SK-N-SH (cell line): ENCODE data around the gene TRPM8. TPM values are rescaled to one million over a fixed set of nuclear protein-coding genes. Genes with fewer than 3 reads are reported as not detected.

Experiments
- CTCF ChIA-PET: fragments of 300-600, 350-600 bp; formaldehyde crosslinking; extraction: SDS; loops from one replicate; lab custom pipeline; 2021; lab: Yijun Ruan, JAX
- POLR2A ChIA-PET: fragments of 350-600 bp; sonication (Branson Sonifier 250); formaldehyde crosslinking; extraction: SDS; loops from one replicate; lab custom pipeline; 2020; ENCODE audit warnings: antibody characterized with exemption, inconsistent platforms; lab: Yijun Ruan, JAX
- DNase-seq: peaks from one replicate; pipeline ENCODE4 v3.0.0; 2012
- H2AFZ ChIP-seq: fragments of 200-600 bp; sonication (generic); 2 replicates; pipeline ENCODE4 v1.8.1; 2016; ENCODE audit warnings: antibody characterized with exemption, mild to moderate bottlenecking, low read depth
- H3F3A ChIP-seq: fragments of 200-600 bp; sonication (generic); replicated peaks from 2 replicates; pipeline ENCODE3; 2016; ENCODE audit warnings: antibody characterized with exemption, mild to moderate bottlenecking; ENCODE audit not compliant: insufficient read depth
- H3K27ac ChIP-seq, 2 experiments: fragments of 200-500 bp in 1 of 2; fragments of 200-600 bp in 1 of 2; sonication (Bioruptor generic) in 1 of 2; sonication (generic), shearing (Covaris generic) in 1 of 2; 2 replicates each; pipeline versions ENCODE4 v1.5.1 to v1.6.1; 2014 to 2016; ENCODE audit warnings: low read depth in 2 of 2, inconsistent platforms in 1 of 2, low read length in 1 of 2, mild to moderate bottlenecking in 1 of 2, mixed read lengths in 1 of 2
- H3K27me3 ChIP-seq: fragments of 200-600 bp; sonication (generic), shearing (Covaris generic); 2 replicates; pipeline ENCODE4 v1.6.1; 2016; ENCODE audit warnings: mixed run types; ENCODE audit not compliant: insufficient read depth
- H3K36me3 ChIP-seq, 2 experiments: fragments of 200-500 bp in 1 of 2; fragments of 200-600 bp in 1 of 2; sonication (Bioruptor generic) in 1 of 2; sonication (generic) in 1 of 2; replicated peaks in 1 of 2; 2 replicates each; pipeline versions ENCODE3 to v1.5.1; 2014 to 2016; ENCODE audit warnings: low read length in 1 of 2, mild to moderate bottlenecking in 1 of 2; ENCODE audit not compliant: insufficient read depth in 2 of 2, control insufficient read depth in 1 of 2
- H3K4me1 ChIP-seq, 2 experiments: fragments of 200-500 bp in 1 of 2; fragments of 200-600 bp in 1 of 2; sonication (Bioruptor generic) in 1 of 2; sonication (generic), shearing (Covaris generic) in 1 of 2; 2 replicates each; pipeline versions ENCODE4 v1.5.1 to v1.6.1; 2014 to 2016; ENCODE audit warnings: low read depth in 1 of 2, low read length in 1 of 2, mixed run types in 1 of 2; ENCODE audit not compliant: insufficient read depth in 2 of 2, control insufficient read depth in 1 of 2
- H3K4me2 ChIP-seq: fragments of 200-600 bp; sonication (generic), shearing (Covaris generic); 2 replicates; pipeline ENCODE4 v1.6.1; 2017; ENCODE audit warnings: mixed run types
- H3K4me3 ChIP-seq, 2 experiments: fragments of 200-500 bp in 1 of 2; fragments of 200-600 bp in 1 of 2; sonication (Bioruptor generic) in 1 of 2; sonication (generic), shearing (Covaris generic) in 1 of 2; 2 replicates each; pipeline versions ENCODE4 v1.5.1 to v1.8.1; 2014 to 2016; ENCODE audit warnings: low read depth in 2 of 2, inconsistent platforms in 1 of 2, low read length in 1 of 2, mild to moderate bottlenecking in 1 of 2, mixed read lengths in 1 of 2, moderate library complexity in 1 of 2
- H3K79me2 ChIP-seq: fragments of 200-600 bp; sonication (generic); 2 replicates; pipeline ENCODE4 v1.8.1; 2017; ENCODE audit warnings: mild to moderate bottlenecking; ENCODE audit not compliant: insufficient read depth
- H3K9ac ChIP-seq: fragments of 200-600 bp; sonication (generic); 2 replicates; pipeline ENCODE4 v1.6.1; 2017; ENCODE audit warnings: mixed run types
- H3K9me2 ChIP-seq: fragments of 200-600 bp; sonication (generic); 2 replicates; pipeline ENCODE4 v1.6.1; 2017; ENCODE audit warnings: mixed run types
- H3K9me3 ChIP-seq: fragments of 200-600 bp; sonication (generic); 2 replicates; pipeline ENCODE4 v1.6.1; 2017; ENCODE audit warnings: mixed run types, mild to moderate bottlenecking, moderate library complexity
- H4K20me1 ChIP-seq: fragments of 200-600 bp; sonication (generic); 2 replicates; pipeline ENCODE4 v1.6.1; 2017; ENCODE audit warnings: mild to moderate bottlenecking, mixed run types; ENCODE audit not compliant: insufficient read depth
- CTCF ChIP-seq: fragments of 200-600 bp; sonication (generic); IDR thresholded peaks from 2 replicates; pipeline ENCODE4 v1.6.1; 2017; ENCODE audit warnings: antibody characterized with exemption, mild to moderate bottlenecking, moderate library complexity
- EP300 ChIP-seq, 2 experiments: IDR thresholded peaks; 2 replicates each; pipeline versions ENCODE4 v1.4.0 to v1.6.1; 2012; ENCODE audit warnings: borderline replicate concordance in 1 of 2, low read depth in 1 of 2, low read length in 1 of 2
- EZH2phosphoT487 ChIP-seq: fragments of 200-600 bp; sonication (generic); IDR thresholded peaks from 2 replicates; pipeline ENCODE4 v1.6.1; 2017; ENCODE audit warnings: low read depth, mixed run types, mild to moderate bottlenecking, antibody characterized with exemption, moderate library complexity, borderline replicate concordance
- FOXJ3 ChIP-seq: sonication (generic); formaldehyde crosslinking; IDR thresholded peaks from 2 replicates; pipeline ENCODE4 v1.5.1; 2020; ENCODE audit warnings: mild to moderate bottlenecking, missing genetic modification reagents
- GABPA ChIP-seq: IDR thresholded peaks from 2 replicates; pipeline ENCODE4 v1.4.0; 2012; ENCODE audit warnings: low read depth, mild to moderate bottlenecking
- IRF3 ChIP-seq: fragments of 150-350 bp; IDR thresholded peaks from 2 replicates; pipeline ENCODE4 v1.6.1; 2016; ENCODE audit warnings: mild to moderate bottlenecking, low read depth, low read length
- JUND ChIP-seq: IDR thresholded peaks from 2 replicates; pipeline ENCODE4 v1.4.0; 2012
- MEF2A ChIP-seq: IDR thresholded peaks from 2 replicates; pipeline ENCODE4 v1.4.0; 2012; ENCODE audit warnings: low read depth, borderline replicate concordance
- MXI1 ChIP-seq: IDR thresholded peaks from 2 replicates; pipeline ENCODE4 v1.6.1; 2012; ENCODE audit warnings: mild to moderate bottlenecking, low read depth, low read length, improper control_type of control experiment
- PBX3 ChIP-seq: IDR thresholded peaks from 2 replicates; pipeline ENCODE4; 2012
- POLR2AphosphoS5 ChIP-seq: IDR thresholded peaks from 2 replicates; pipeline ENCODE4 v1.6.1; 2012; ENCODE audit warnings: low read depth, low read length
- RCOR1 ChIP-seq: fragments of 150-350 bp; IDR thresholded peaks from 2 replicates; pipeline ENCODE4 v1.6.1; 2017; ENCODE audit warnings: antibody characterized with exemption, low read length
- REST ChIP-seq: IDR thresholded peaks from 2 replicates; pipeline ENCODE4 v1.6.1; 2012; ENCODE audit warnings: mild to moderate bottlenecking, low read depth, low read length, moderate library complexity
- RXRA ChIP-seq: IDR thresholded peaks from 2 replicates; pipeline ENCODE4 v1.4.0; 2012; ENCODE audit warnings: low read depth, mild to moderate bottlenecking, borderline replicate concordance
- SIN3A ChIP-seq: IDR thresholded peaks from 2 replicates; pipeline ENCODE4 v1.6.1; 2012; ENCODE audit warnings: low read depth, mild to moderate bottlenecking, low read length, moderate library complexity, borderline replicate concordance
- SMC3 ChIP-seq: IDR thresholded peaks from 2 replicates; pipeline ENCODE4 v1.6.1; 2012; ENCODE audit warnings: low read depth, low read length, improper control_type of control experiment
- YY1 ChIP-seq: IDR thresholded peaks from 2 replicates; pipeline ENCODE4 v1.4.0; 2012; ENCODE audit warnings: low read depth, mild to moderate bottlenecking
- WGBS: methylation state at CpG from one replicate; pipeline ENCODE4 v1.1.6; 2017; ENCODE audit warnings: low lambda C conversion rate; 5-methylcytosine and 5-hydroxymethylcytosine counted together
- polyA plus RNA-seq, 3 experiments: library from polyadenylated mRNA; depleted of rRNA; stranded (reverse); fragments of >200 nt; gene quantifications; 2 replicates each; pipeline ENCODE4 v1.2.3, GENCODE V29; 2012

Gene TRPM8
- polyA plus RNA-seq, 1 of the 3 experiments (the other 2 are of a cell fraction), result 0.85 TPM

- Histone ChIP-seq H3F3A (no peaks in the 10 kb centered on the region), H4K20me1 (no peaks in the 10 kb centered on the region), H3K4me2 (no peak overlapping the region), H3K4me1 (peaks cover 0 to 6% of the 10 kb centered on the region in 2 experiments; a peak in 1 of 4 replicates), H3K9me3 (no peaks in the 10 kb centered on the region), H3K36me3 (no peaks in the 10 kb centered on the region), H3K27ac (no peak overlapping the region), H2AFZ (no peak overlapping the region), H3K4me3 (no peak overlapping the region), H3K79me2 (no peaks in the 10 kb centered on the region), H3K27me3 (no peaks in the 10 kb centered on the region), H3K9ac (no peak overlapping the region), H3K9me2 (no peaks in the 10 kb centered on the region)
- ChIA-PET POLR2A (no interaction called here), CTCF (no interaction called here)
- whole genome bisulfite sequencing, result 82% methylated on average over 6 of the region's 6 CpGs
- no peak for DNase-seq
- no peak for TF ChIP-seq YY1
- TF ChIP-seq GABPA, result no peak
- no peak for TF ChIP-seq MEF2A
- no peak for TF ChIP-seq EP300 (IDR thresholded peaks at IDR 0.05; ENCODE audit: borderline replicate concordance in 1 of 2, low read depth in 1 of 2, low read length in 1 of 2)
- no peak for TF ChIP-seq JUND
- no peak for TF ChIP-seq PBX3
- no peak for TF ChIP-seq POLR2AphosphoS5
- TF ChIP-seq REST, result no peak
- TF ChIP-seq RXRA, result no peak
- no peak for TF ChIP-seq SIN3A
- no peak for TF ChIP-seq MXI1
- no peak for TF ChIP-seq EZH2phosphoT487
- no peak for TF ChIP-seq FOXJ3
- no peak for TF ChIP-seq RCOR1
These were observed 73.2 kb downstream of the TRPM8 start for GRCh38 chr2:233990261-233990798.

- ChIA-PET POLR2A (no interaction called here), CTCF (no interaction called here)
- no peak for DNase-seq
- Histone ChIP-seq H3K9me2 (no peaks in the 10 kb centered on the region), H2AFZ (no peak overlapping the region), H3K4me1 (peaks cover 0 to 7% of the 10 kb centered on the region in 2 experiments; a peak in 1 of 4 replicates), H3K79me2 (no peaks in the 10 kb centered on the region), H3K4me2 (no peak overlapping the region), H3K9ac (no peak overlapping the region), H4K20me1 (no peaks in the 10 kb centered on the region), H3K36me3 (no peaks in the 10 kb centered on the region), H3K27me3 (no peaks in the 10 kb centered on the region), H3F3A (no peaks in the 10 kb centered on the region), H3K27ac (no peak overlapping the region), H3K4me3 (no peak overlapping the region), H3K9me3 (no peaks in the 10 kb centered on the region)
- 92% methylated on average over 7 of the region's 7 CpGs for WGBS
- TF ChIP-seq IRF3 (no peak), CTCF (no peak), SMC3 (no peak), YY1 (no peak), REST (no peak)
These were observed 74.0 kb downstream of the TRPM8 start for GRCh38 chr2:233991196-233991595.
